ENCODE measurements around the gene ARFGEF2.
"Not testable (repeated sequence)": the region's sequence is repeated elsewhere in the genome, so short reads cannot be mapped to it uniquely, and the experiment has no call there.

The ARFGEF2 gene

DNA sequence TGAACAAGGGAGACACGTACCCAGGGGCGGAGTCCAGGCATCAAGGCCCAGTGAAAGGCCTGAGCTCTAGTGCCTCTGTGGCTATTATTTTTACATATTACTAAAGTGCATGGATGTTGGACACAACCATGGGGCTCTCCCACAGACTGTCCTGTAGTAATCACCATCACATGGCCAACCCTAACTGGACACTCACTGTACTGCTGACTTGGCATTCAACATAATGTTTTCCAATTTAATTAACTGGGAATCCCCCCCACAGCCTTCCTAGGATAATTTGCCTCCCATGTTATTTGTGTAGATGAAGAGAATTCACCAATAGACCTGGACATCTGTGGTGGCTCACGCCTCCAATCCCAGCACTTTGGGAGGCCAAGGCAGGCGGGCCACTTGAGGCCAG, 34.5 kb downstream of the ARFGEF2 start:
- no peak for DNase-seq (ENCODE audit: low spot score)

DNA sequence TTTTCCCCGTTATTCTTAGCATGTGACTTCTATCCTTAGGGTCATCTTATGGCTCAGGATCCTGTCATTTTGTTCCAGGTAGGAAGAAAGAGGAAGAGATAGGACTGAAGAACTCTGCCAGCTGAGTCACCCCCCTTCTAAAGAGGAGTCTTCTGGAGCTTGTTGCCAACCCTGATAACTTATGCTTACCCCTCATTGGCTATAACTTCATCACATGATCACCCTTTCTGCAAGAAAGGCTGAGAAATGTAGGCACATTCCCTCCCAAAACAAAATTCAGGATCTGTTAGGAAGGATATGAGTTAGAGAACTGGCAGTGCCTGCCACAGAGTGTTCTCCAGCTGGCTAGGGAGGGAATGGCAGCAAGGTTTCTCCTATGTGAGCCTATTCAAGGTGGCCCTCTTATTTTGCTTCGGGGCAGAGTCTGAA, 35.6 kb downstream of the ARFGEF2 start:
- no peak for DNase-seq (ENCODE audit: low spot score)

DNA sequence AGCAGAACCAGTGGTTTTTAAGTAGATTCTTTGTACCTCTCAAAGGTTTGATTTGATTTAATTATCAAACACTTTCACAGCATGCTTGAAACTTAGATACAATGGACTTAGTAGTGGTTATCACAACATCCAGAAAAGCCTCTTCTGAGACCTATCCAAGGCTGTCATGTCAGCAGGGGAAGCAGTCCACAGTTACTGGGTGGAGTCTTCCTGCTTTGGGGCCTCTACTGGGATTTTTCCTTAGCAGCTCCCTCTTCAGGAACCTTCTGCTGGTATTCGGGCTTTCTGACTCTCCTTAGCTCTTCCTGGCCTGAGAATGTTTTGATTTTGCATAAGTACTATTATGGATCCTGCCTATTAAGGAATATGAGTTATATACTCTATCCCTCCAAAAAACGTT, 36.0 kb downstream of the ARFGEF2 start:
- no peak for DNase-seq (ENCODE audit: low spot score)

DNA sequence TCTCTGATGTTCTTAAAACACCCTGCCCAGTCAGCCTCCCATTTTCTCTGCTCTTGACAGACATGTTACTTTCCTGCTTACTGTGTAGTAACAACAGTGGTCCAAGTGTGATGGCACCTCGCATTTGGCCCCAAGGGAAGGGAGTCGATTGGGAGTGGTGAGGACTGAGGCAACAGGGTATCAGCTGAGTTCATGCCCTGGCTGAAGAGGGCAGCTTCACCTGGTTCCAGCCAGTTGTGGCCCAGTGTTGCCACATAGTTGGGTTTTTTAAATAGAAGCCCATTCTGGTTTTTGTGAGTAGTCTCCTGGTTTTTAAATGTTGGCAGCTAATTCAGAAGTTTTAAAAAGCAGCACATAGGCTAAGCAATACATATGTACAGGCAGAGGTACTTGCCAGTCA, 37.2 kb downstream of the ARFGEF2 start:
- no peak for DNase-seq (ENCODE audit: low spot score)

DNA sequence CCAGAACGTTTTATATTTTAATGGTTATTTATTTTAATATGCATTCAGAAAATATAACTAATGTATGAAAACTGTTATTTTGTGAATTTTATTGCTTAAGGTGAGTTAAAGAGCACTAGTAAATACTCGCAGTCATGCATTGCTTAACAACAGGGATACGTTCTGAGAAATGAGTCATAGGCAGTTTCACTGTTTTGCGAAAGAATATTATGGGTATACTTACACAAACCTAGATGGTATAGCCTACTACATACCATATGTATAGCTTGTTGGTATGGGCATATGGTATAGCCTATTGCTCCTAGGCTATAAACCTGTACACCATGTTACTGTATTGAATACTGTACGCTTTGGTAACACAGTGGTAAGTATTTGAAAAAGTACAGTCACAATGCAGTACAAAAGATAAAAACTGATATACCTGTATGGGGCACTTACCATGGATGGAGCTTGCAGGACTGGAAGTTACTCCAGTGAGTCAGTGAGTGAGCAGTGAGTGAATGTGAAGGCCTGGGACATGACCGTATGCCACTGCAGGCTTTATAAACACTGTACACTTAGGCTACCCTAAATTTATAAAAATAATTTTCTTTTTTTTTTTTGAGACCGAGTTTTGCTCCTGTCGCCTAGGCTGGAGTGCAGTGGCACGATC, 38.5 kb downstream of the ARFGEF2 start:
- no peak for DNase-seq (ENCODE audit: low spot score)

DNA sequence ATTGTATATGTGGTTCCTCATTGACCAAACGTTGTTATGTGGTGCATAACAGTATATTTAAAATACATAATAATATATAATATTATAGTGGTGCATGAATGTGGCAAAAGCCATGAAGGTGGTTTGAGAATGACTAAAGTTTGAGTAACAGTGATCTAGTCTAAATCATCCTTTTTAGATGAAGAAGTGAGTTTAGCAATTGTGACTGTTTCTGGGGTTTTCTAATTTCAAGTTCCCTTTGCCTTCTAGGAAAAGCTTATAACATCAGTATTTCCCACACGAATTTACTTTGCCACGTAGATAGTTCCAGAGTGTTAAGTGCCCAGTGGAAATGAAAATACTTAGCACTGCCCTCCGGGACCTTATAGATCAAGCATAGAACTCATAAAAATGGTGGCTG, 40.9 kb downstream of the ARFGEF2 start:
- no peak for DNase-seq (ENCODE audit: low spot score)

DNA sequence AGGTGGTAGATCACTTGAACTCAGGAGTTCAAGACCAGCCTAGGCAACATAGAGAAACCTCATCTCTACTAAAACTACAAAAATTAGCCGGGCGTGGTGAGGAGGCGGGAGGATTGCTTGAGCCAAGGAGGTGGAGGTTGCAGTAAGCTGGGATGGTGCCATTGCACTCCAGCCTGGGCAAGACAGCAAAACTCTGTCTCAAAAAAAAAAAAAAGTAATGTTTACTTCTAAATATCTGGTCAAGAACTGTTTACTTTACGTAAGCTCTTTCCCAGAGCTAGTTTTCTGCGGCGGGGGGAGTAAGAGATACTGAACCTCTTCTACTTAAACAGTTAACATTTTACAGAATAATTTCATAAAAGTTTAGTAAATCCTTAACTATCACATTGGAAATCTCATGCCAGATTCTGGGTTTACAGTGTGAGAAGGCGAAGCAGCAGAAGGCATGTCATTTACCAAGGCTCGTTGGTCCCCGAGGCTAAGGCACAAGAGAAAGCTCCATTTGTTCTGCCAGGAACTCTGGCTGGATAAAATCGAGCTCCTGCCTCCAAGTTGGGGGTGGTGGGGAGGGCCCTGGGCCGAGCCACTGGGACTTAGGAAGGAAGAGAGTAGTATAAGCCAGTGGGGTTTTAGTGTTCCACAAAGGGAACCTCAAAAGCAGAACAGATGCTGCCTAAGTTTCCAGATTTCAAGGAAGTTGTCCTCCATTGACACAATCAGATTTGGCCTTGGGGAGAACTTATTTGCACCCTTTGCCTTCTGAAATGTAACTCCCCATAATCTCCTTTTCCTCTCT, 41.7 kb downstream of the ARFGEF2 start:
- no peak for DNase-seq (ENCODE audit: low spot score)

DNA sequence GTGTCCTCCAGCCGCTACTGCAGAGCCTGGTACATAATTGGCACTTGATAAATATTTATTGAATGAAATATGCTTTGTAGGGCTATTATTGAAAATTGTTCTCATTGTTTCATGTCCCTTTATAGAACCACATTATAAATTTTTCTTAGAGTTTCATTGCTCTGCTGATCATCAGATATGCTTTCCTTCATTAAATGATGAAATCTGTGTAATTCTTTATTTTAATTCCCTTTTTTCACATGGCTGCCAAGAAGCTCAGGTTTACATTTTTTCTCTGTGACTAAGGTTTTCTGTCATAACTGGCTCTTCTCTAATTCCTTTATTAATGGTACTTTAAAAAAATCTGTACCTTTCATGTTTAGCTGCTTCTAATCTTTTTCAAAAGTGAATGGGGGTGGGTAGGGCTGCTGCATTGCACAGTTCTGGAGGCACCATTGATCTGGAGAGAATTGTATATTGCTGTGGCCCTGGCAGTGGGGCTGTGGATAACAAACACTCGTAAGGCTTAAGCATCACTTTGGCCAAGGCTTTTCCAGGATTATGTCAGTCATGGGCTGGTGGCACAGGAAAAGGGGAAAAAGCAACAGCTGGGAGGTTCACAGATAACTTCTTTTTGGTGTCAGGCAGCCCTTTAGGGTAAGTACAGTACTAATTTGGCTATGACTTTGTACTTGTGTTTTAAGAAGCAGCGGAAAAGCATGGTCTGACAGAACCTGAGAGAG, 43.8 kb downstream of the ARFGEF2 start:
- DNase-seq (ENCODE audit: low spot score): peak; percentile 65

DNA sequence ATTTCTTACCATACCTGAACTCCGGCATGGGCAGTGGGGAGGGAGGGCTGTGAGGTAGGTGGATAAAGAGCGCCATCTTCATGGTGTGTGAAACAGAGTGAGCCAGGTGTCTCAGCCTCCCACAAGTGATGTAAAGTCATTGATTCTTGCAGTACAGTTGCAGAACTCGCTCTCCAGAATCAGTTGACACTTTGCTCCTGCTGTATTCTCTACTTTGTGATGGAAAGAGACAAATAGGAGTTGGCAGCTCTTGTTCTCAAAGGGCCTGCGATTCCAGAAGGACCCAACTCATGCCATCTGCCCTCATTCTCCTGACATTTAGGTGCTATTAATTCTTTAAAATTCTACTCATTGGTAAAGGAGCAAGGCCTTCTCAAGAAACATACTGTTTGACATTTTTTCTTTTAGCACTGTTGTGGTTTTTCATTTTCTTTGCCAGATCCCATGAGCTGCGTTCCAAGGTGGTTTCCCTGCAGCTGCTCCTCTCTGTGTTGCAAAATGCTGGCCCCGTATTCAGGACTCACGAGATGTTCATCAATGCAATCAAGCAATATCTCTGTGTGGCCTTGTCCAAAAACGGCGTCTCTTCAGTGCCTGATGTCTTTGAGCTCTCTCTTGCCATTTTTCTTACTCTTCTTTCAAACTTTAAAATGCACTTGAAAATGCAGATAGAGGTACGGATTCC, 49.3 kb downstream of the ARFGEF2 start:
- DNase-seq (ENCODE audit: low spot score): no peak

DNA sequence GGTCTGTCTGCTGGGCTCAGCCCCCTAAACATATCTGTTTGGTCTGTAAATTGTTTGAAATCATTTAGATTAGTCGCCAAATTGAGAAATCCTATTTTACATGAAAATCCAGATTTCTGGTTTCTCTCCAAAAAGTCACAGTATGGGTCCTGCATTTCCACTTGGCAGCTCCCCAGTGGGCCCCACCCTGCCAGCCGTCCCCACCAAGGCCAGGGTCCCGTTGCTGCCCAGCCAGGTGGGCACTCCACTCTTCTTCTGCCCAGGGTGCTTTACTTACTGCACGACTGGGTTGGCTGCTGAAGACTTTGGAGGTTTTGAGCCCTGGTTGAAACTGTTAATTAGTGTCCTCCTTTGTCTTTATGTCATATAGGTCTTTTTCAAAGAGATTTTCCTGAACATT, 50.4 kb downstream of the ARFGEF2 start:
- no peak for DNase-seq (ENCODE audit: low spot score)

DNA sequence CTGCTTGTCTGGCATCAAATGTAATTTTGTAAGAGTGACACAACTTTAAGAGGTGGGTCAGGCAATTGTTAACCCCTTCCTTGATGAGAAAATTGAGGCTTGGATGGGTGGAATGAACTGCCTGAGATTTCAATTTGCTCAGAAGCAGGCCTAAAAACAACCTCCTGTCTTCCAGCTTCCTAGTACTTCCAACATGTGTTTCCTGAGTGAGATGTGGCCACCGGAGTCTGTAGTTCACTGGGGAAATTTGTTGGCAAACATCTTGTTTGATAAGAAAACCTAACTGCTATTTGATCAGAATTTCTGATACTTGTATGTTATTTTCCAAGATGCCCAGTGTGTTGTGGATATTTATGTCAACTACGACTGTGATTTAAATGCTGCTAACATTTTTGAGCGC, 51.3 kb downstream of the ARFGEF2 start:
- DNase-seq (ENCODE audit: low spot score): no peak

DNA sequence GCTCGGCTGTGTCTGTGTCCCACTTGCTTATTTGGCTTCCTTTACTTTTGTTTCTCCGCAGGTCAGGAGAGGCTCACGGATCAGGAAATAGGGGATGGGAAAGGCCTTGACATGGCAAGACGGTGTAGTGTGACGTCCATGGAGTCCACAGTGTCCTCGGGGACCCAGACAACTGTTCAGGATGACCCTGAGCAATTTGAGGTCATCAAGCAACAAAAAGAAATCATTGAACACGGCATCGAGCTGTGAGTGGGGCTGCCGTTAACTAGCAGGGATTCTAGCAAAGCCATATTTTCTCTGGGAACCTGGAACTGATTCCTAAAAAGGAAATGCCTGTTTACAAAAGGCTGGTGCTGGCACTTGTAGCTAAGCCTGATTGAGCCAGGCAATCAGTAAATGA, 54.4 kb downstream of the ARFGEF2 start:
- DNase-seq (ENCODE audit: low spot score): no peak

DNA sequence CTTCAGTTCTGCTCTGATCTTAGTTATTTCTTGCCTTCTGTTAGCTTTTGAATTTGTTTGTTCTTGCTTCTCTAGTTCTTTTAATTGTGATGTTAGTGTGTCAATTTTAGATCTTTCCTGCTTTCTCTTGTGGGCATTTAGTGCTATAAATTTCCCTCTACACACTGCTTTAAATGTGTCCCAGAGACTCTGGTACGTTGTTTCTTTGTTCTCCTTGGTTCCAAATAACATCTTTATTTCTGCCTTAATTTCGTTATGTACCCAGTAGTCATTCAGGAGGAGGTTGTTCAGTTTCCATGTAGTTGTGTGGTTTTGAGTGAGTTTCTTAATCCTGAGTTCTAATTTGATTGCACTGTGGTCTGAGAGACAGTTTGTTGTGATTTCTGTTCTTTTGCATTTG, 58.5 kb downstream of the ARFGEF2 start:
- not testable (repeated sequence) for DNase-seq (ENCODE audit: low spot score)

DNA sequence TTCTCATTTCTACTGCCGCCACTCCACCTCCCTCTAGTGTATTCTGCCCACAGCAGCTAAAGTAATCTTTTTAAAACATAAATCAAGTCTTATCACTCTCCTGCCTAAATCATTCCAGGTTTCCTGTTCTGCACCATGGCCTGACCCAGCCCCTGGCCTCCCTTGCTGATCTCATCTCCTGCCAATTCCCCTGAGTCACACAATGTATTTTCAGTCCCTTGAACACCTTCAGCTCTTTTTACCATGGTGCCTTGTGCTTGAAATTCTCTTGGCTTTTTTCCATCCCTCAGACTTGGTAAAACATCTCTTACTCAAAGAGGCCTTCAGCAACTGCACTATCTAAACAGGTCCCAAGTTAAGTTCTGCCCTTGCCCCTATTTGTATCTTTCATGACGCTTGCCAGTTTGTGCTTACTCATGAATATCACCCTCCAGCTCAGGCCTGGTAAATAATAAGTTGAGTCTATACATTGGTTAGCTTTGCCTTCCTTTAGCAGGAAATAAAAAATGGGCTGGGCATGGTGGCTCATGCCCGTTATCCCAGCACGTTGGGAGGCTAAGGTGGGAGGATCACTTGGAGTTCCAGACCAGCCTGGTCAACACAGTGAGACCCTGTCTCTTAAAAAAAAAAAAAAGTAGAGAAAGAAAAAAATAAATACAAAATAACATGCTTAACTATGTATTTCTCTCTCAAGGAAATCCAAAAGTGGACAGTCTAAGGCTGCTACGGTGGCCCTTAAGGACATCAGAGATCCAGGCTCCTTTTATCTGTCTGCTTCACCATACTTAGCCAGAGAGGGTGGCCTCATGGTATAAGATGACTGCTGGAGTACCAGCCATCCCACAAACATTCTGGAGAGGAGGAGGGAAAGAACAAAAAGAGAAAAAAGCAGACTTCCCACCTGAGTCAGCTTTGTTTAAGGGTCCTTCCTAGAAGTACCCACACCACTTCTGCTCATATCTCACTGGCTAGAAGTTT, 62.2 kb downstream of the ARFGEF2 start:
- DNase-seq (ENCODE audit: low spot score): peak; percentile 43

DNA sequence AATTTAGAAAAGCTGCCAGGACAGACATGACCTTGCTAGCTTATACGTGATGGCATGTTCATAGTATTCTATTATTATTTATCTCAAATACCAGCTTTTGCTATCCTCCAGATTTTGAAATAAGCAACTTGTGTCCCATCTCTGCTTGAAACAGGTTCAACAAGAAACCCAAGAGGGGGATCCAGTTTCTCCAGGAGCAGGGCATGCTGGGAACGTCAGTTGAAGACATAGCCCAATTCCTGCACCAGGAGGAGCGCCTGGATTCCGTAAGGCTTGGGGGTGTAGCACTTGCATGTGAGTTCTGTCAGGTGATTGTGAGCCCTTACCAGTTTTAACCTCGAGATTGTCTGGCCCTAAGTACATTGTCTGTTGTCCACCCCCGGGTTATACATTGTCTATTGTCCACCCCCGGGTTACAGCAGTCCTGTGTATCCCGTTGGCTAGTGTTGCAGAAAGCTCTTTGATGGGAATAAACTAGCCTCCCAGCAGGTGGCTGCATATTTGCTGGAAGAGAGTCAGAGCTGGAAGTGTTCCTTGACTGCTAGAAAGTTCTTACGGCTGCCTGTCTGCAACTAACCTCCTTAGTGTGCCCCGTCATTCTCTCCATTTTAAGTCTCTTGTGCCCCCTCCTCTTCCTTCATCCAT, 63.2 kb downstream of the ARFGEF2 start:
- DNase-seq (ENCODE audit: low spot score): no peak

DNA sequence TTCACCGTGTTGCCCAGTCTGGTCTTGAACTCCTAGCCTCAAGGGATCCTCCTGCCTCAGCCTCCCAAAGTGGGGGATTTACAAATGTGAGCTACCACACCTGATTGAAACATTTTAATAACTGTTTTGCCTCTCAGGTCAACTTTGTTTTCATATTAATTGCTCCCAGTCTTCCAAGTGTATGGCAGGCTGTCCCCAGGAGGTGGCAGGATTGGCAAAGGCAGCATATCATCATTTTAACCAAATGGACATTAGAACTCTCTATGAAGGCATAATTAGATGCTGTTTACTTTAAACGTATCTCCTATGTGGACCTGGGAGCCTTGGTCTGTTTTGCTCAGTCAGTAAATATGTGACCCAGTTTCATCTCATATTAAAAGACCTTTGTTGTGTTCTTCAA, 65.4 kb downstream of the ARFGEF2 start:
- DNase-seq (ENCODE audit: low spot score): peak; percentile 11

DNA sequence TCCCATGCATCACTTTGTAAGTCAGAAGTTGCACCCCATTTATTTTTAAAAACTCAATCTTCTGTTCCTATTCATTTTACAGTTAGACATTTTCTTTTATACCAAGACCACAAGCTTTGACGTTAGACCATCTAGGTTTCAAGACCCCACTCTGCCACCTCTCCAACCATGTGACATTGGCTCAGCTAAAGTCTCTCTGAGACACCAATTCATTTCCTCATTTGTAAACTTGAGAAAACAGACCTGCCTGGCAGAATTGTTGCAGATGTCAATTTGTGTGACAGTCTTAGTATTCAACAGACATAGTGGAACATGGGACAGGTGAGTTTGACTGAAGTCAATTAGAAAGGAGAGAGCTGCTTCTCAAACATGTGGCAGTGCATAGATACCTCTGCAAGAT, 69.0 kb downstream of the ARFGEF2 start:
- no peak for DNase-seq (ENCODE audit: low spot score)

DNA sequence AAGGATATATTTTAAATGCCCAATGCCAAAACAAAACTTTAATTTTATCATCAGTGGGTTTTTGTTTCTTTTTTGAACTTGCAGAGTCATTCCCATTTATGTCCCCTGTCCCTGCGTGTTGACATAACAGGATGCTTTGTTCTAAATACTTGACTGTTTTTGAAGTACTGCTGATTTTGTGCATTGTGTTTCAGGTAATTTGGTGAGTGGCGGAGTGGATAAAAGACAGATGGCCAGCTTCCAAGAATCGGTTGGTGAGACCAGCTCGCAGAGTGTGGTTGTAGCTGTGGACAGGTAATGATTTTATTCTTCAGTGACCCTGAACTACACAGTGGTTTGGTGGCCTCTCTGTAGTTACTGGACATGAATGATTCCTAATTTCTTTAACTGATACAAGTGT, 74.1 kb downstream of the ARFGEF2 start:
- DNase-seq (ENCODE audit: low spot score): no peak

DNA sequence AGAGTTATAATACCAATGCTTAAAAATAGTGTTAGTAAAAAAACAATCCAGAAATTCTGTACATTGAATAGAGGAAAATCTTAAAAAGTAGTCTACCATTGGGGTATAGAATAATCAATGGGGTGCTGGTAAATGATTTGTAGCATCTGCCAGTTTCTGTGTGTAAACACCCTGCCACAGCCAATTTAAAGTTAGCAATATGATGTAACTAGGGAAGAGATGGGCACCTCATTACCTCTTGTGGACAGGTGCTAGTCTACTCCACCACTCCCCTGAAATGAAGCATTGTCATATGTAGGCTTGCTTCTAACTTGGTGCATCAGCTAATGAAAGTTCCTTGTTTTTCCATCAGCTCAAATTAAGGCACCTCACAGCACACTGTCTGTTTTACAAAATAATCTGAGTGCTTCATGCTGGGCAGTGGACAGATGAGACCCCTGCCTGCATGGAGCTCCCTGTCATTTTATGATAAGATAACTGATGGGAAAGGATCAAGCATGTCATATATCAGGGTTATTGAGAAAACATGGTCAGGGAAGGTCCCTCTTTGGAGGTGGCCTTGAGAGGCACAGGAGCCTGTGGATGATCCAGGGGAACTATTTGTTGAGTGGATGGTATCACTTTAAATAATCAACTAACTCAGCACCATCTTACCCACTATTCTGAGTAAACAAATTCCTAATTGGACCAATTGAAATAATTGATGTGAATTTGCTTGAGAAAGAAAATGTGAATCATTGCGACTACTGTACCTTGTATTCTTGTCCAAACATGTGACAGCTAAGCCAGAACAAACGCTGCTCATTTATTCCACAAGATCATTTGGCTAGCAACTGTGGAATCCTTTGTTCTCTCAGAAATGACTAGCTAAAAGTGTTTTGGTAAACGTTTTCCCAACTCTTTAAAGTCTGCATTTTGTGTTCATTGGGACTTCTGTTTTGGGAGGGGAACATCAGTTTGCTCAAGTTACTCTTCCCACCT, 78.7 kb downstream of the ARFGEF2 start:
- no peak for DNase-seq (ENCODE audit: low spot score)

DNA sequence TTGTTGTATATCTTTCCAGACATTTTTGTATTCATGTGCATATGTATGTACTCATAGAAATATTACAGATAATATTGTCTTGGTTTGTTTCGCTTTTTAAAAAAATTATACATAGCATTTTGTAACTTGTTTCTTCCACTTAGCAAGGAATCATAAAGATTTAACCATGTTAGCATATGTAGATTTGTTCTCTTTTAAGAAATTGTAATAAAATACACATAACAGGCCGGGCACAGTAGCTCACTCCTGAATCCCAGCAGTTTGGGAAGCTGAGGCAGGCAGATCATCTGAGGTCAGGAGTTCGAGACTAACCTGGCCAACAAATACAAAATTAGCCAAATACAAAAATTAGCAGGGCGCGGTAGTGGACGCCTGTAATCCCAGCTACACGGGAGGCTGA, 80.2 kb downstream of the ARFGEF2 start:
- DNase-seq (ENCODE audit: low spot score): no peak
